PFSK-1 (cell line): ENCODE results near the gene GLT6D1.

ENCODE experiments used
- POLR2AphosphoS5 ChIP-seq: IDR thresholded peaks from 2 replicates; pipeline ENCODE4 v1.6.1; 2012; ENCODE audit warnings: low read depth, mild to moderate bottlenecking, control low read depth, low read length, moderate library complexity
- SIN3A ChIP-seq: IDR thresholded peaks from 2 replicates; pipeline ENCODE4 v1.6.1; 2012; ENCODE audit warnings: mild to moderate bottlenecking, low read length, moderate library complexity, borderline replicate concordance; ENCODE audit not compliant: insufficient read depth
- TAF1 ChIP-seq: IDR thresholded peaks from 2 replicates; pipeline ENCODE4 v1.6.1; 2012; ENCODE audit warnings: low read length, control low read depth, borderline replicate concordance; ENCODE audit not compliant: insufficient read depth
- TF ChIP-seq, protein P1 (sequence below), 2 experiments: IDR thresholded peaks; 2 replicates each; pipeline versions ENCODE4 v1.6.1 to v1.8.0; 2011 to 2012; ENCODE audit warnings: low read depth in 2 of 2, low read length in 2 of 2, control low read depth in 1 of 2, inconsistent platforms in 1 of 2, mild to moderate bottlenecking in 1 of 2, moderate library complexity in 1 of 2; ENCODE audit not compliant: insufficient read depth in 1 of 2

DNA sequence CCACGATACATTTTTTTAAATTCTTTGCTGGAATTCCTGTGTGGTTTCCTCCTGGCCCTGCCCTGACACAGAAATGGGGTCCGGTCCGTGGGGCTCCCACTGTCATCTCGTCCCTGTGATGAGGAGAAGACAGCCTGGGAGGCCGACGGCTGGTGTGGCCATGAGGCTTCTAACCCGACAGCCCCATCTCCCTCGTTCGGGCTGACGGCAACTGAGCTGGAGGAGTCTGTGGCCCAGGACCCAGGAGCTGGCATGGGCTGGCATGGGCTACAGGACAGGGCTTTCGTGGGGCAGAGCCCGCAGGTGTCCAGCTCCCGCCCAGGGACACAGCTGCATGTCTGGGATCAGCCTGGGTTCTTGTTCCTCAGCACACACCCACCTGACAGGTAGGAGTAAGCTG lies 37.6 kb upstream of the GLT6D1 start:
- TF ChIP-seq POLR2AphosphoS5 = no peak
- TF ChIP-seq TAF1 = no peak
- TF ChIP-seq SIN3A = no peak
- TF ChIP-seq, protein P1, sequence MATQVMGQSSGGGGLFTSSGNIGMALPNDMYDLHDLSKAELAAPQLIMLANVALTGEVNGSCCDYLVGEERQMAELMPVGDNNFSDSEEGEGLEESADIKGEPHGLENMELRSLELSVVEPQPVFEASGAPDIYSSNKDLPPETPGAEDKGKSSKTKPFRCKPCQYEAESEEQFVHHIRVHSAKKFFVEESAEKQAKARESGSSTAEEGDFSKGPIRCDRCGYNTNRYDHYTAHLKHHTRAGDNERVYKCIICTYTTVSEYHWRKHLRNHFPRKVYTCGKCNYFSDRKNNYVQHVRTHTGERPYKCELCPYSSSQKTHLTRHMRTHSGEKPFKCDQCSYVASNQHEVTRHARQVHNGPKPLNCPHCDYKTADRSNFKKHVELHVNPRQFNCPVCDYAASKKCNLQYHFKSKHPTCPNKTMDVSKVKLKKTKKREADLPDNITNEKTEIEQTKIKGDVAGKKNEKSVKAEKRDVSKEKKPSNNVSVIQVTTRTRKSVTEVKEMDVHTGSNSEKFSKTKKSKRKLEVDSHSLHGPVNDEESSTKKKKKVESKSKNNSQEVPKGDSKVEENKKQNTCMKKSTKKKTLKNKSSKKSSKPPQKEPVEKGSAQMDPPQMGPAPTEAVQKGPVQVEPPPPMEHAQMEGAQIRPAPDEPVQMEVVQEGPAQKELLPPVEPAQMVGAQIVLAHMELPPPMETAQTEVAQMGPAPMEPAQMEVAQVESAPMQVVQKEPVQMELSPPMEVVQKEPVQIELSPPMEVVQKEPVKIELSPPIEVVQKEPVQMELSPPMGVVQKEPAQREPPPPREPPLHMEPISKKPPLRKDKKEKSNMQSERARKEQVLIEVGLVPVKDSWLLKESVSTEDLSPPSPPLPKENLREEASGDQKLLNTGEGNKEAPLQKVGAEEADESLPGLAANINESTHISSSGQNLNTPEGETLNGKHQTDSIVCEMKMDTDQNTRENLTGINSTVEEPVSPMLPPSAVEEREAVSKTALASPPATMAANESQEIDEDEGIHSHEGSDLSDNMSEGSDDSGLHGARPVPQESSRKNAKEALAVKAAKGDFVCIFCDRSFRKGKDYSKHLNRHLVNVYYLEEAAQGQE (IDR thresholded peaks at IDR 0.05; ENCODE audit: insufficient read depth in 1 of 2, low read depth in 2 of 2, low read length in 2 of 2) = no peak
